ENCODE data around the gene IL22RA1. TPM values are rescaled to one million over a fixed set of nuclear protein-coding genes. Genes with fewer than 3 reads are reported as not detected.

Gene IL22RA1
- total RNA-seq, 5 donors from 2014 or later (not counting 1 experiment from before 2014, with no cell fraction given): 0.13 to 0.15 TPM; not detected in 3

GRCh38 chr1:24136956-24137539, 5.9 kb downstream of the IL22RA1 start:
- no peaks in the 10 kb centered on the region for H3K9me3 ChIP-seq
- Mint-ChIP-seq H3K27me3 (peaks cover 12 to 18% of the 10 kb centered on the region in 2 donors), H3K4me1 (peaks cover 0 to 4% (median 4%) of the 10 kb centered on the region in 3 donors), H3K36me3 (no peaks in the 10 kb centered on the region), H3K9me3 (no peaks in the 10 kb centered on the region), H3K4me3 (no peak overlapping the region), H3K27ac (no peak overlapping the region)
- POLR2A ChIA-PET: no interaction called here
- CTCF ChIA-PET: interaction anchor here in 1 of 2 donors (0.5 kb wide), 1 partner anchor 63 kb away, joined by 3 read pairs; no protein-coding TSS in a partner anchor
- 94% methylated on average over 13 of the region's 15 CpGs for WGBS (ENCODE audit: insufficient coverage)
- no peak for DNase-seq
- H3K4me1 ChIP-seq (ENCODE audit: control insufficient read depth in 1 of 2, extremely low read depth in 1 of 2, insufficient read depth in 2 of 2, low read length in 2 of 2): peaks cover 0 to 6% of the 10 kb centered on the region in 2 experiments
- H3K27me3 ChIP-seq (replicated peaks in 1 of 2; ENCODE audit: control insufficient read depth in 2 of 2, extremely low read depth in 1 of 2, insufficient read depth in 2 of 2, low read length in 1 of 2): peaks cover 0 to 25% of the 10 kb centered on the region in 2 experiments
- H3K36me3 ChIP-seq (ENCODE audit: control insufficient read depth in 2 of 2, extremely low read depth in 1 of 2, insufficient read depth in 1 of 2, low read length in 1 of 2): no peaks in the 10 kb centered on the region
- H3K4me3 ChIP-seq (ENCODE audit: control insufficient read depth in 1 of 2, extremely low read depth in 1 of 2, low read length in 1 of 2): no peak overlapping the region
- no peak overlapping the region for H3K27ac ChIP-seq (ENCODE audit: low read length)
- ATAC-seq (replicated peaks in 1 of 4): no peak

GRCh38 chr1:24134376-24134775, 8.6 kb downstream of the IL22RA1 start:
- no peaks in the 10 kb centered on the region for H3K36me3 ChIP-seq (ENCODE audit: control insufficient read depth in 2 of 2, extremely low read depth in 1 of 2, insufficient read depth in 1 of 2, low read length in 1 of 2)
- no peak overlapping the region for H3K27ac ChIP-seq (ENCODE audit: low read length)
- Mint-ChIP-seq H3K4me3 (no peak overlapping the region), H3K27me3 (peaks cover 6 to 12% of the 10 kb centered on the region in 2 donors), H3K36me3 (no peaks in the 10 kb centered on the region), H3K4me1 (peaks cover 0 to 4% (median 4%) of the 10 kb centered on the region in 3 donors), H3K27ac (no peak overlapping the region), H3K9me3 (peaks cover 0 to 4% (median 0%) of the 10 kb centered on the region in 3 donors)
- peaks cover 0 to 14% of the 10 kb centered on the region in 2 experiments for H3K27me3 ChIP-seq (replicated peaks in 1 of 2; ENCODE audit: control insufficient read depth in 2 of 2, extremely low read depth in 1 of 2, insufficient read depth in 2 of 2, low read length in 1 of 2)
- H3K4me1 ChIP-seq (ENCODE audit: control insufficient read depth in 1 of 2, extremely low read depth in 1 of 2, insufficient read depth in 2 of 2, low read length in 2 of 2): peaks cover 0 to 6% of the 10 kb centered on the region in 2 experiments
- ATAC-seq (replicated peaks in 1 of 4): no peak
- H3K9me3 ChIP-seq: no peaks in the 10 kb centered on the region
- ChIA-PET CTCF (interaction anchor here in 1 of 2 donors (1.4 kb wide), 1 partner anchor 257 kb away, joined by 4 read pairs; no protein-coding TSS in a partner anchor), POLR2A (no interaction called here)
- WGBS (ENCODE audit: insufficient coverage): no CpG with 5 or more reads among the region's 3 CpGs
- H3K4me3 ChIP-seq (ENCODE audit: control insufficient read depth in 1 of 2, extremely low read depth in 1 of 2, low read length in 1 of 2): no peak overlapping the region
- no peak for DNase-seq

- H3K27me3 ChIP-seq (replicated peaks in 1 of 2; ENCODE audit: control insufficient read depth in 2 of 2, extremely low read depth in 1 of 2, insufficient read depth in 2 of 2, low read length in 1 of 2): peaks cover 0 to 14% of the 10 kb centered on the region in 2 experiments
- no peak overlapping the region for H3K4me3 ChIP-seq (ENCODE audit: control insufficient read depth in 1 of 2, extremely low read depth in 1 of 2, low read length in 1 of 2)
- ATAC-seq (replicated peaks in 1 of 4): no peak
- H3K4me3 Mint-ChIP-seq: no peak overlapping the region
- H3K36me3 ChIP-seq (ENCODE audit: control insufficient read depth in 2 of 2, extremely low read depth in 1 of 2, insufficient read depth in 1 of 2, low read length in 1 of 2): no peaks in the 10 kb centered on the region
- peaks cover 6 to 12% of the 10 kb centered on the region in 2 donors for H3K27me3 Mint-ChIP-seq
- peaks cover 0 to 4% (median 4%) of the 10 kb centered on the region in 3 donors for H3K9me3 Mint-ChIP-seq
- H3K4me1 ChIP-seq (ENCODE audit: control insufficient read depth in 1 of 2, extremely low read depth in 1 of 2, insufficient read depth in 2 of 2, low read length in 2 of 2): peaks cover 0 to 4% of the 10 kb centered on the region in 2 experiments
- H3K4me1 Mint-ChIP-seq: peaks cover 0 to under 1% (median under 1%) of the 10 kb centered on the region in 3 donors
- no peaks in the 10 kb centered on the region for H3K36me3 Mint-ChIP-seq
- WGBS (ENCODE audit: insufficient coverage): no CpG with 5 or more reads among the region's 1 CpG
- no peaks in the 10 kb centered on the region for H3K9me3 ChIP-seq
- DNase-seq: no peak
- ChIA-PET CTCF (no interaction called here), POLR2A (no interaction called here)
- no peak overlapping the region for H3K27ac Mint-ChIP-seq
- no peak overlapping the region for H3K27ac ChIP-seq (ENCODE audit: low read length)
These were observed 9.1 kb downstream of the IL22RA1 start for GRCh38 chr1:24133819-24134218.

- Mint-ChIP-seq H3K9me3 (peaks cover 0 to 4% (median 4%) of the 10 kb centered on the region in 3 donors), H3K27me3 (peaks cover 6 to 12% of the 10 kb centered on the region in 2 donors), H3K4me3 (no peak overlapping the region), H3K27ac (no peak overlapping the region), H3K4me1 (no peaks in the 10 kb centered on the region), H3K36me3 (no peaks in the 10 kb centered on the region)
- no peak for DNase-seq
- POLR2A ChIA-PET: no interaction called here
- CTCF ChIA-PET: no interaction called here
- Histone ChIP-seq H3K36me3 (ENCODE audit: control insufficient read depth in 2 of 2, extremely low read depth in 1 of 2, insufficient read depth in 1 of 2, low read length in 1 of 2) (no peaks in the 10 kb centered on the region), H3K4me3 (ENCODE audit: control insufficient read depth in 1 of 2, extremely low read depth in 1 of 2, low read length in 1 of 2) (no peak overlapping the region), H3K4me1 (ENCODE audit: control insufficient read depth in 1 of 2, extremely low read depth in 1 of 2, insufficient read depth in 2 of 2, low read length in 2 of 2) (no peaks in the 10 kb centered on the region), H3K27me3 (replicated peaks in 1 of 2; ENCODE audit: control insufficient read depth in 2 of 2, extremely low read depth in 1 of 2, insufficient read depth in 2 of 2, low read length in 1 of 2) (peaks cover 0 to 5% of the 10 kb centered on the region in 2 experiments), H3K27ac (ENCODE audit: low read length) (no peak overlapping the region), H3K9me3 (no peaks in the 10 kb centered on the region)
- WGBS (ENCODE audit: insufficient coverage): 80% methylated on average over 1 of the region's 3 CpGs
- ATAC-seq (replicated peaks in 1 of 4): no peak
These were observed 12.6 kb downstream of the IL22RA1 start for GRCh38 chr1:24130385-24130784.

- H3K36me3 ChIP-seq (ENCODE audit: control insufficient read depth in 2 of 2, extremely low read depth in 1 of 2, insufficient read depth in 1 of 2, low read length in 1 of 2): no peaks in the 10 kb centered on the region
- POLR2A ChIA-PET: no interaction called here
- no peak overlapping the region for H3K4me3 ChIP-seq (ENCODE audit: control insufficient read depth in 1 of 2, extremely low read depth in 1 of 2, low read length in 1 of 2)
- no peak for ATAC-seq (replicated peaks in 1 of 4)
- 89% methylated on average over 3 of the region's 7 CpGs for WGBS (ENCODE audit: insufficient coverage)
- Mint-ChIP-seq H3K4me1 (no peaks in the 10 kb centered on the region), H3K4me3 (no peak overlapping the region), H3K27me3 (peaks cover 2 to 3% of the 10 kb centered on the region in 2 donors), H3K27ac (no peak overlapping the region), H3K9me3 (peaks cover 0 to 4% (median 4%) of the 10 kb centered on the region in 3 donors), H3K36me3 (no peaks in the 10 kb centered on the region)
- H3K4me1 ChIP-seq (ENCODE audit: control insufficient read depth in 1 of 2, extremely low read depth in 1 of 2, insufficient read depth in 2 of 2, low read length in 2 of 2): no peaks in the 10 kb centered on the region
- H3K27me3 ChIP-seq (replicated peaks in 1 of 2; ENCODE audit: control insufficient read depth in 2 of 2, extremely low read depth in 1 of 2, insufficient read depth in 2 of 2, low read length in 1 of 2): peaks cover 0 to 12% of the 10 kb centered on the region in 2 experiments
- H3K9me3 ChIP-seq: no peaks in the 10 kb centered on the region
- DNase-seq: no peak
- H3K27ac ChIP-seq (ENCODE audit: low read length): no peak overlapping the region
- CTCF ChIA-PET: no interaction called here
These were observed 15.1 kb downstream of the IL22RA1 start for GRCh38 chr1:24127801-24128363.

GRCh38 chr1:24127134-24127800, 15.7 kb downstream of the IL22RA1 start:
- Histone ChIP-seq H3K4me1 (ENCODE audit: control insufficient read depth in 1 of 2, extremely low read depth in 1 of 2, insufficient read depth in 2 of 2, low read length in 2 of 2) (no peaks in the 10 kb centered on the region), H3K36me3 (ENCODE audit: control insufficient read depth in 2 of 2, extremely low read depth in 1 of 2, insufficient read depth in 1 of 2, low read length in 1 of 2) (no peaks in the 10 kb centered on the region), H3K27ac (ENCODE audit: low read length) (no peak overlapping the region), H3K9me3 (no peaks in the 10 kb centered on the region), H3K4me3 (ENCODE audit: control insufficient read depth in 1 of 2, extremely low read depth in 1 of 2, low read length in 1 of 2) (no peak overlapping the region), H3K27me3 (replicated peaks in 1 of 2; ENCODE audit: control insufficient read depth in 2 of 2, extremely low read depth in 1 of 2, insufficient read depth in 2 of 2, low read length in 1 of 2) (peaks cover 0 to 13% of the 10 kb centered on the region in 2 experiments)
- ChIA-PET POLR2A (no interaction called here), CTCF (no interaction called here)
- no peak for DNase-seq
- H3K27ac Mint-ChIP-seq: no peak overlapping the region
- H3K4me3 Mint-ChIP-seq: no peak overlapping the region
- no peaks in the 10 kb centered on the region for H3K4me1 Mint-ChIP-seq
- no peaks in the 10 kb centered on the region for H3K27me3 Mint-ChIP-seq
- H3K9me3 Mint-ChIP-seq: peaks cover 0 to 4% (median 4%) of the 10 kb centered on the region in 3 donors
- no peaks in the 10 kb centered on the region for H3K36me3 Mint-ChIP-seq
- no peak for ATAC-seq (replicated peaks in 1 of 4)
- 85% methylated on average over 2 of the region's 3 CpGs for WGBS (ENCODE audit: insufficient coverage)
